GM18951 (cell line): ENCODE measurements around the gene ITFG2.

Experiments used
- POLR2A ChIP-seq: IDR thresholded peaks from 4 replicates; pipeline ENCODE4 v1.6.1; 2011; ENCODE audit warnings: mild to moderate bottlenecking; ENCODE audit not compliant: insufficient read length, insufficient read depth; ENCODE audit errors: extremely low read depth
- in situ Hi-C: fragments of 300-500 bp; cut with MboI; formaldehyde crosslinking; loops from one replicate; pipeline ENCODE4 v1.12.0; 2022; ENCODE audit warnings: low sequenced_read_pairs, mixed read lengths, inconsistent platforms; ENCODE audit not compliant: unreplicated experiment

Gene ITFG2

GRCh38 chr12:2832550-2833127 is 20.2 kb downstream of the ITFG2 start:
- in situ Hi-C loops: no loop called here
- no peak for TF ChIP-seq POLR2A

DNA sequence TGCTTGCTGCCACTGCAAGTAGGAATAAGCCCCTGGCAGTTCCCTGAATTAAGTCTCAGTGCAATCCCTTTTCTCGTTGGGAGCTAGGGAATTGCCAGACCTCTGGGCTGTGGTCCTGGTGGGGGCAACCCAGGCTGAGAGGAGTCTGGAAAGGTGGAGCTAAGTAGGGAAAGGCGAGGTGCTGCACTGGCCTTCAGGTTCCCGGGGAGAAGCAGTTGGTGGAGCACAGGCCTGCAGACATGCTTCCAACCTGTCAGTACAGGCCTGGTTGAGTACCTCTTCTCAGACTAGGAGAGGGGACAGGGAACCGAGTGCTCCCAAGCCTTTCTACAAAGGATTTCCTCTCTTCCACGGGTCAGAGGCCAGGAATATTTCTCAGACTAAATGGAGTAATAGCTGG is 20.9 kb downstream of the ITFG2 start:
- in situ Hi-C loops: no loop called here
- no peak for TF ChIP-seq POLR2A

DNA sequence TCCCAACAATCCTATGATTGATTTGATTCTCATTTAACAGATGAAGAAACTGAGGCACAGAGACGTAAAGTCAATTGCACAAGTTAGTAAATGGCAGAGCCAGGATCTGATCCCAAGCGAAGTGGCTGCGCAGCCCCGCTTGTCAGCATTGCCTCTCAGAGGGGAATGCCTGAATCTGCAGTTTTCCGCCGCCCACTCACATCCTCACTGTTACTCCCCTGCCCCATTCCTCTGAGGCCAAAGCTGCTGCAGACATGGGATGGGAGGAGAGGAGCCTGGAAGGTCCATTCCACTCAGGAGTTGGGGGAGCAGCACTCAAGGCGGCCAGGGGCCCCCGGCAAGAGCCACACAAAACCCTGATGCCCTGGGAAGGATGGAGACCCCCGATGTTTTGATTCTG is 21.3 kb downstream of the ITFG2 start:
- in situ Hi-C loops: no loop called here
- TF ChIP-seq POLR2A: no peak

DNA sequence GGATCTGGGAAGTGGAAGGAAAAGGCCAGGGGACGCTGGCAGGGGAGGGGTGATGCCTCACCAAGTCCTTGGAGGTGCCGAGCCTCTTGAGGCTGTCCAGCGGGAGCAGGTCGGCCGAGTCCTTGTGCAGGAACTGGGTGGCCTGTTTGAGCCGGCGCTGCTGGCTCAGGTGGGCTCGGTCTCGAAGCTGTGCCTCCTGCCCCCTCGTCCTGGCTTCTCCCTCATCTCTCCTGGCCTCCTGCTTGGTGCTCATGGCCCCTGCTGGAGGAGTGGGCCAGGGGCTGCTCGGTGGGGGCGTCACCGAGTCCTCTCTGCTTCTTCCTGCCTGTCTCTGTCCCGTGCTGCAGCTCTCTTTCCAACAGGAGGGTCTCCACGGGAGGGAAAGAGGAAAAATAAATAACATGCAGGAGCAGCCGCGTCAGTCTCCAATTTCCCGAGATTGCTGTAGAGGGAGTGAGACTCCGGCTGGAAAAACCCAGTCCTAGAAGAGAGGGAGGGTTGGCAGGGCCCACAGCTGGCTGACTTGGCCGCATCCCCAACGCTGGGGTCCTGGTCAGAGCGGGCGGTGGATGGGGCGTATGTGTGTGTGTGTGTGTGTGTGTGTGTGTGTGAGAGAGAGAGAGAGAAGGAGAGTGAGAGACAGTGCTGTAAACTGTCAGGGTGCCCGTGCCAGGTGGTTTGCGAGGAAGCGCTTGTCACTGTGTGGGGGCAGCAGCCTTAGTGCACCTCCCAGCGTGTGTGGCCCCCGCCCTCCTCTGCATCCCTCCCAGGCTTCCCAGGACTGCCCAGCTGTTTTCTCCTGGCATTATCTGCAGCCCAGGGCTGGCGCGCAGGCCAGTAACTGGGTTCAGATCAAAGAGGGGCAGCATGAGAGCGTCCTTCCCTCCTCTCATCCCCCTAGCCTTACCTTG is 22.4 kb downstream of the ITFG2 start, which contains the start of gene NRIP2:
TSS of gene NRIP2 (minus strand) at position 455 of the 911 bp plus-strand sequence. CDS start at position 403, 52 bp downstream.
- in situ Hi-C loops: no loop called here
- no peak for TF ChIP-seq POLR2A

DNA sequence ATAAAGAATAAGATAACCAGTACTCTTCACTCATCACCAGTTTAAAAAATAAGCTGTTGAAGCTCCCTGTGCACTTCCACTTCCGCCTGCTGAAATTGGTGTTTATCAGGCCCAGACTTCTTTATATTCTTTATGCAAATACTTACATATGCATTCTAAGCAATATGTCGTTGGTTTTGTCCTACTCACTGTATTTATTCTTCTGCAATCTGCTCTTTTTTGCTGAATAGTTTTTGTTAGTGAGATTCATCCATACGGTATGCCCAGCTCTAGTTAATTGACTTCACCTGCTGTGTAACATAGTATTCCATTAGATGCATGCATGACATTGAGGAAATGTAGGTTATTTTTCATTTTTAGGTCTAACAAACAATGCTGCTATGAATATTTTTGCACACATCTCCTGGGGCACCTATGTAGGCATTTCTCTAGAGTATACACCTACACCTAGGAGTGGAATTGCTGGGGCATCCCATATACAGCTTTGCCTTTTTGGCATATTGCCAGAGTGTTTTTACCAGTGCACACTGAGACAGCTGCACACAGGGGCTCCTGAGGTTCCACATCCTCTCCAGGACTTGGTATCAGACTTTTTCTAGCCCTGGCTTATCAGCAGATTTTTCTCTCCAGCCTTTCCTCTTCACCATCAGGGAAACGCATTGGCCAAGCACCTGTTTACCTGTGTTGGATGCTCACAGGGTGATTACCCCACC is 23.4 kb downstream of the ITFG2 start:
- no peak for TF ChIP-seq POLR2A
- in situ Hi-C loops: no loop called here

- TF ChIP-seq POLR2A: no peak
- in situ Hi-C loops: no loop called here
Observed at GRCh38 chr12:2836574-2836973, 24.1 kb downstream of the ITFG2 start.

- TF ChIP-seq POLR2A: no peak
- in situ Hi-C loops: no loop called here
Observed at GRCh38 chr12:2841056-2841650, 28.7 kb downstream of the ITFG2 start.

GRCh38 chr12:2842948-2843347 is 30.5 kb downstream of the ITFG2 start:
- in situ Hi-C loops: no loop called here
- no peak for TF ChIP-seq POLR2A

DNA sequence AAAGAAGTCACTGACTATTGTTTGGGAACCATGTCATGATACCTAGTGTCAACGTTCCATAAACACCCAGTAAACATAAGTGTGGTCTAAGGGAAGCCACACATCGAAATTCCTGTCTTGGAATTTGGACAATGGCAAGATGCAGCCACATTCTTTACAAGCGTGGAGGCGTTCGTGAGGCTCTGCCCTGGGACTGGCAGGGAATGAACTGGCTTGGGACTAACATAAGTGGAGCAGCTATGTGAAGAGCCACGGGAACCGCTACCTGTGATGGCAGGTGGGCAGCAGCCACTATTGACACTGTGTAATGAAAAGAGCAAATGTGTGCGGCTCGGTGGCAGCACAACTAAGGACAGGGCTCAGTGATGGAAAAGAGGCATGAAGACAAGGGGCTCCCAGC is 32.3 kb downstream of the ITFG2 start:
- in situ Hi-C loops: no loop called here
- TF ChIP-seq POLR2A: no peak

DNA sequence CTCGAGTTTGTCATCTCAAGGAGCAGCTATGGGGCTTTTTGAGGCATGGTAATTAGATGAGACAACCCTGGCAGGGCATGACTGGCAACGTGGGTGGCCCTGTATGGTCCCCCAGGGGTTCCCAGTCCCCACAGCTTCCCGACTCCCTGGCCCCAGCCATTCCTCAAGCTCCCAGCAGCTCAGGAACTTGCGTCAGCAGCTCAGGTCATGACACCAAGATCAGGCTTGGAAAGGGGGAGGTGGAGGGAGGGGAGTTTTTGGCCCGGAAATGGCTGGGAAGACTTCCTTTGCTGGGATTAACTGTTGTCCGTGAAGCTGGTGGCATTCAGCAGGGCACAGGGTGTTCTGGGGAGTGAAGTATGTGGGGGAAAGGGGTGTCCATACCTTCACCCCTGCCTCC is 32.8 kb downstream of the ITFG2 start:
- no peak for TF ChIP-seq POLR2A
- in situ Hi-C loops: no loop called here

DNA sequence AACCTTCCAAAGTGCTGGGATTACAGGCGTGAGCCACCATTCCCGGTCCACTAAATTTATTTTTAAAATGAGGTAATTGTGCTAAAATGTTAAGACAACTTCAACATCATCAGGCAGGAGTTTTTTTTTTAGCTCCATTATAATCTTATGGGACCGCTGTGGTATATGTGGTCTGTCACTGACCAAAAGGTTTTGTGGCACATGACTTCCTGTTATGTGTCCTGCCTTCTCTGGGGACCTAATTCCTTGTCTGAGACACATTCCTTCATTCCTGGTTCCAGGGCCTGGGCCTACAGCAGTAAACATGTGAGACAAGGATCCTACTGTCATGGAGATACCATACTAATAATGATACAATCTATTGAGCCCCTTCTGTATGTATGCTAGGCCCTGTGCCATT is 39.5 kb downstream of the ITFG2 start:
- in situ Hi-C loops: loop anchor here (25.0 kb wide), 1 partner anchor 185 kb away; no protein-coding TSS in a partner anchor
- no peak for TF ChIP-seq POLR2A

DNA sequence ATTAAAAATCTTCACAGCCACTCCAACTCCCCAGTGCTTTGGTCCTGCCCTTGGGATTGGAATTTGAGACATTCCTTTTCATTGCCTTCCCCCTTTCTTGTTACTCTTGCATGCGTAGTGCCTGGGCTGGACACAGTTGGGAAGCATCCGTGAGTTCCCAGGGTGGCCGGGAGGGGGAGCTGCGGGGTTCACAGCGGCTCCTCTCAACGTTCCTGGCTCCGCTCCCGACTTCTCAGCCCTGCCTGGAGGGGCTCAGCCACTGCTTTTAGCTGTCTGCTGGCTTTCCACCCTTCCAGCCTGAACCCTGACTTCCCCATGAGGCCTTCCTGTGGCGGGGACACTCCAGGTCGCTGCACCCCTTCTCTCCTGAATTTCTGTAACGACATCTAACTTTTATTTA is 41.2 kb downstream of the ITFG2 start:
- TF ChIP-seq POLR2A: no peak
- in situ Hi-C loops: loop anchor here (25.0 kb wide), 1 partner anchor 184 kb away; no protein-coding TSS in a partner anchor

- in situ Hi-C loops: loop anchor here (25.0 kb wide), 1 partner anchor 182 kb away; no protein-coding TSS in a partner anchor
- no peak for TF ChIP-seq POLR2A
Observed at GRCh38 chr12:2854669-2855453, 42.4 kb downstream of the ITFG2 start.

GRCh38 chr12:2855546-2855945 is 43.1 kb downstream of the ITFG2 start:
- no peak for TF ChIP-seq POLR2A
- in situ Hi-C loops: loop anchor here (25.0 kb wide), 1 partner anchor 182 kb away; no protein-coding TSS in a partner anchor
